HPDE6-E6E7 (cell line): ENCODE data around the gene NRL.
"Not testable (repeated sequence)": the region's sequence is repeated elsewhere in the genome, so short reads cannot be mapped to it uniquely, and the experiment has no call there.

Experiments
- DNase-seq: peaks from one replicate; pipeline ENCODE4 v3.0.0; 2011; ENCODE audit warnings: missing footprints; ENCODE audit errors: extremely low spot score

NRL gene

DNA sequence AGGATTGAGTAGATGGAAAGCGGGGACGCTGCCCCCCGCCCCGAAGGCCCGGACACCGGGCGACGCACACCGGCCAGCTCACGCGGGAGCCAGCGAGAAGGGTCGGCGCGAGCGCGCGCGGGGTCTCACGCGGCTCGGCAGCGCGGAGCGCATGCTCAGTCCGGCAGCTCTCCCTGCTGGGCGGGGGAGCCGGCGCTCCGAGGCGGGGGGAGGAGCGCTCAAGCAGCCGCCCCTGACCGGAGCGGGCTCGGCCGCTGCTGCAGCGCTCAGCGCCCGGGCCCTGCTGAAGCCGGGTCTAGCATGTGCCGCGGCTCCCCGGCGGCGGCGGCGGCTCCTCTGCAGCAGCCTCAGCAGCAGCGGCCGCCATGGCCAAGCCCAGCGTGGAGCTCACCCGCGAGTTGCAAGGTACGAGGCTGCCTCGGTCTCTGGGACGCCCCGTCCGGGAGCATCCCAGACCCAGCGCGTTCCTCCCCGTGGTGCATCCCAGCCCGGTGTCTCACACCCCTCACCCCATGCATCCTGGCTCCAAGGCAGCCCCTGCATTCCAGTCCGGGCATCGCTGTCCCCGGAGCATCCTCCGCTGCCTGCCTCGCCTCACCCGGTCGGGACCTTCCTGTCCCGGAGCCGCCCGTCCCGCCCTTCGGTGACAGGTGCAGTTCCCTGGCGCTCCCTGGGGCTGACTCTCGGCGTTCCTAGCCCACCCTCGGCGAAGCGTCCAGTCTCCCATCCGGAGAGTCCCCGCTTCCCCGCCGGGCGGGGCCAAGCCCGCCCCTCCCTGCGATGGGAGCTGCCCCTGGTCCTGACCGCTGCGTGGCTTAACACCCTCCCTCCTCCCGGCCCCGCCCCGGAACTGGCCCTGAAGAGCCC, 62.7 kb downstream of the NRL start, which contains the start of gene CARMIL3:
Gene CARMIL3 (plus strand): TSS at position 221 of the 867 bp plus-strand sequence. CDS start 145 bp downstream, at position 366.
- DNase-seq: peak; percentile 66

DNA sequence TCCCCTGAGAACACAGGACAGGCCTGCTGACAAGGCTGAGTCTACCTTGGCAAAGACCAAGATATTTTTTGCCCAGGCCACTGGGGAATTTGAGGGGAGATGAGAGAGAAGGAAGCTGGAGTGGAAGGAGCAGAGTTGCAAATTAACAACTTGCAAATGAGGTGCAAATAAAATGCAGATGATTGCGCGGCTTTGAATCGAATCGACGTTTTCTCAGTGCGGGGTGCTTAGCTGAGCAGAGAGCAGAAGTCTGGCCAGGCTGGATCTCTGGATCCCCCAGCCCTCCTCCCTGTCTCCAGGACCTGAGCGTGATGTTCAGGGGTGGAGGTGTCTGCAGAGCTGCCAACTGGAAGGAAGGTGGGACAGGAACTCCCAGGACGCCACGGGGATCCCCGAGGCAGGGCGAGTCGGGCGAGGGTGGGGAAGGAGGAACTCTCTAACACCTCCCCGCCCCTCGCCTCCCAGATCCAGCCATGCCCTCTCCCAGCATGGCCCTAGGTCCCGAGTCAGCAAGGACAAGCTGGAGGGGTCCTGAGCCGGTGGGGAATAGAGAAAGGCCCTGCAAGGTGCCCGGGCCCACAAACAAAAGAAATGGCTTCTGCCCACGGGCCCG, 63.5 kb downstream of the NRL start:
- no peak for DNase-seq

DNA sequence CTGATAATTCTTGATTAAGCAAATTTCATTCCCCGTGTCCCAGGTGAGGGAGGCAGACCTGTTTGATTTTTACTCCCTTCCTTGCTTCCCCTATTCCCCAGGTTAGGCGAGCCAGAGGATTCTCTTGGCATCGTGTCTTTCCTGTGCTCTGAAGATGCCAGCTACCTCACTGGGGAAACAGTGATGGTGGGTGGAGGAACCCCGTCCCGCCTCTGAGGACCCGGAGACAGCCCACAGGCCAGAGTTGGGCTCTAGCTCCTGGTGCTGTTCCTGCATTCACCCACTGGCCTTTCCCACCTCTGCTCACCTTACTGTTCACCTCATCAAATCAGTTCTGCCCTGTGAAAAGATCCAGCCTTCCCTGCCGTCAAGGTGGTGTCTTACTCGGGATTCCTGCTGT, 64.0 kb downstream of the NRL start:
- not testable (repeated sequence) for DNase-seq

DNA sequence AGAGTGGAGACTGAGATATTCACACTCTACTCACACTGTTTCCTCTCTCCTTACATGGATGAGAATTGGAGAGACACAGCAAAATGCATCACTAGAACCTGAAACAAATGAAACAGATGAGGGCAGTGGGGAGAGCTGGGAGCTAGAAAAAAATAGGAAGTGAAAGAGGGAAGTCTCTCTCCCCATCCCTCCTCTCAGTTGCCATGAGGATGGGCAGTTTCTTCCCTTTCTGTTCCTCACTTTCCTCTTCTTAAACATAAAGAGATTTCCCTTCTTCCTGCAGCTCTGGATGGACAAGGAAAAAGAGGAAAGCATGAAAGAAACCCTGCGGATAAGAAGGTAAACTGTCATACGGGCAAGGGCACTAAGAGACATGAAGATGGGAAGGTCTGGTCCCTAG, 65.7 kb downstream of the NRL start:
- DNase-seq: not testable (repeated sequence)

DNA sequence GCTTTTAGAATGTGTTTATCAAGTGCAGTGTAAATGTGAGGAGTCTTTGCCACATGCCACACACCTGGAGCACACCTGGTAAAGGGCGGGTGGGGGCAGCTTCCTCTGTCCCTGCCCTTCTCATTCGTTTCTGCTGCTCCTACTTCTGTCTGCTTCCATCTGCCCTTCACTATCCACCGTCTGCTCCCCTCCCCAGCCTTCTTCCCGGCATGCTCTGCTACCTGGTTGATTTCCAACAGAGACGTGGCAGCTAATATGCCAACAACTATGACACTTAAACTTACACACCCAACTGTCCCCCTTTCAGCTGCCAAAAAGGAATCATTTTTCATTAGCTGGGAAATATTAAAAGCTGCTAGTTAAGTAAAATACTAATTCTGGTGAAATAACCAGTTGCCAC, 72.0 kb downstream of the NRL start:
- no peak for DNase-seq

DNA sequence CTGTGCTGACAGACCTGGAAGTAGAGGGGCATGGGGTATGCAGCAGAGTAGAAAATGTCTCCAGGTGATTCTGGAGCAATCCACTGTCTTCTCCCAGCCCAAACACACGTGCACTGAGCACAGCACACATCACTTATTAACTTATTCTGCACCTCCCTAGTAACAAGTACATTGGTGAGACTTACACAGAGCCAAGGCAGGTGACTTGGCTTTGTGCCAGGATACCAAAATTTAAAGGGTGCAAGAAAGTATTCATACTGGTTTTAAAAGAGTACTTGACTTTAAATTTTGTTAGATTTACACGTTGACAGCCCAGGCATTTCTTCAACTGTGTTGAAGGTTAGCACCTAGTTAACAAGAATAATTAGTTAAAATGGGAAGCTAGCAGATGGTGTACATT, 74.1 kb downstream of the NRL start:
- DNase-seq: no peak

DNA sequence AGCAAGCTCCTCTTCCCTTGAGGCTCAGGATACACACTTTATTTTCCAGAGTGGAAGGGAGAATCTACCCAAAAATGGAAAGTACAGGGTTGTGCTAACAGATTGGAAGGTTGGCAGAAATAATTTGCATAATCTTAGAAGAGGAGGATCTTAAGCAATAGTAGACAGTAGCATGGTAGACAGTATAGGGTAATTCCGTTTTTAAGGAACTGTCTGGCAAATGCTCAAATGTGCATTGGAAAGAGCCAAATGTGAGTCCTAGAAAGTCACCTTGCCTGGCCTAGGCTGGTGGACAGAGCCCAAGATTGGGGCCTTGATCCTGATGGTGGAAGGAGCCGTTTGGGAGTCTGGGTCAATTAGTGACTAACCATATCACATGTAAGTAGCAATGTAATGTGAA, 76.1 kb downstream of the NRL start:
- DNase-seq: no peak

DNA sequence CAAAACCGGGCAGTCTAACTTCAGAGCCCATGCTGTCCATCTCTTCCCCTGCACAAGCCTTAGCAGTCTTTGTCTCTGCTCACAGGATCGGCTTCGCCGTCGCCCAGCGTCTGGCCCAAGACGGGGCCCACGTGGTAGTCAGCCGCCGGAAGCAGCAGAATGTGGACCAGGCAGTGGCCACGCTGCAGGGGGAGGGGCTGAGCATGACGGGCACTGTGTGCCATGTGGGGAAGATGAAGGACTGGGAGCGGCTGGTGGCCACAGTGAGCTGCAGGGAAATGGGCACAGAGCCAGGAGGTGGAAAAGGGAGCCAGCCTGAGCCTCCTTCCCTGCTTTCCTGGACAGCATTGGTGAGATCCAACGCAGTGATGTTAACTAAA, 77.1 kb downstream of the NRL start:
- DNase-seq: no peak

DNA sequence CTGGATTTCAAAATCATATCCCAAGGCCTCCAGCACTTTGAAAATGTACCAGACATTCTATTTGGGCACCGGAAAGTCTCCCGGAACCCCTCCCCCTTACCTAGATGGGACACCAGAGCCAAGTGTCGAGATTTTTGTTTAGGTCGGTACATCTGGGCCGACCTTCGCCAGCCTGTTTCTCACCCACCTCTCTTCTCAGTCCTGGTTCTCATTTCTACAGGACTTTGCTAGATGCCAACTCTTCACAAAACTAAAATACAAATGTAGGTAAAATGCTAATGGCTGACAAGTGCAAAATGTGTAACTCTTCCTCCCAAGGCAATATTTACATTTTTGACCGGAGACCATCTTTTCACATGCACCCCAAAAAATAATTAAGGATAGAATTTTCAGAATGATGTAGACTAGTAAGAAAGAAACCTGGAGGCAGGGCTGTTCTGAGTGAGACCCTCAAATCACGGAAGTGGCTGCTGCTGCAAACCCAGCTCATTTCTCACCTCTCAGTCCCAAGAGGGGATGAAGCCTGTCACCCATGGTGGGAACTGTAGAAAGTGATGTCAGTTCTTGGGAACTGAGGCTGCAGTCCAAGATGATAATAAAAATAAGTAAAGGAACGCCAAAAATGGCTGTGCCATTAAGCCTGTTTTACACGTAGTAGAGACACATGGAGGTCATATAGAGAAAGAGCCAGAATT, 77.6 kb downstream of the NRL start:
- DNase-seq: not testable (repeated sequence)

DNA sequence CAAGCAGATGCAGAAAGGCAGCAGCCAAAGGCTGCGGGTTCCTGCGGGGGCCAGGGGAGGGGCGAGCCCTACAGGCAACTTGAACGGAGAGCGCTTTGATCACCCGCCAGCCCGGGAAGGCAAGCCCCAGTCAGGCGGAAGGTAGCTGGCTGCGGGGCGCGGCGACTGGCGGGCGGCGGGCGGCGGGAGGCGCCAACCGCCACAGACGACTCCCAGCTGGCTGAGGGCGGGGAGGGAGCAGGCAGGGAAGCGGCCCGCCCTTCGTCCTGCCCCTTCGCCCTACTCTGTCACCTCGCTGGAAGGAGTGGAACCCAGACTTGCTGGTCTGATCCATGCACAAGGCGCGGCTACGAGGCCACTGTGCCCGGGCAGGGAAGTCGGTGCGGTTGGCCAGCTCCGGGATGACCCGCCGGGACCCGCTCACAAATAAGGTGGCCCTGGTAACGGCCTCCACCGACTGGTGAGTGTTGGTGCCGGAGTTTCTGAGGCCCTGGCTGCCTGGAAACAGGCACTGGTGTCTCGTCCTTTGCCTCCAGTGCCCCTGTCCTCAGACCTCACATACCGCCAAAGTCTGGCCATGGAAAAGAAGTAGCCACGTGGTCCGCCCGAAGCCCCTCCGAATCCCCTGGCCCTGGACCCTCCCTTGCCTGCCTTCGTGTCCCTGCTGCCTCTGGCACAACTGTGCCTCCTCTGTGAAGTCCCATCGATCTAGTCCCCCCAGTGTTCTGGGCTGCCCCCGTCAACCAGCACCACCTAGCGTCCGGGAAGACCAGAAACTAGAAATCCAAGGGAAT, 78.4 kb downstream of the NRL start:
- DNase-seq: no peak

DNA sequence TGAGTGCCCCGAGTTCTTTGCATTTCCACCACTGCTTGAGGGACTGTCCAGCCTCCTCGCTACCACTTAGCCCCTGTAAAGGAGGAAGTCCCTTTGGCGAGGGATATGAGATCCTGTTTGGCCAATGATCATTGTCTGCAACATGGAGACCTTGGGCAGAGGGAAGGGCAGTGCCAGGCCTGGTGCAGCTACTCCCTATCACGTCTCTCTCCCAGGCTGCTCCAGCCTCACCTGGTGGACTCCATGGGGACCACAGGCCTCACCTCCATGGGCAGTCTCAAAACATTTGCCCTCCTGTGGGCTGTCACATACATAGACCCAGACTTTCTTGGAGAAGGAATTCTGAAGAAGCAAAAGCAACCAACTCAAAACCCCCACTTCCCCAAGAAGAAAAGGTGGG, 79.0 kb downstream of the NRL start:
- DNase-seq: not testable (repeated sequence)

DNA sequence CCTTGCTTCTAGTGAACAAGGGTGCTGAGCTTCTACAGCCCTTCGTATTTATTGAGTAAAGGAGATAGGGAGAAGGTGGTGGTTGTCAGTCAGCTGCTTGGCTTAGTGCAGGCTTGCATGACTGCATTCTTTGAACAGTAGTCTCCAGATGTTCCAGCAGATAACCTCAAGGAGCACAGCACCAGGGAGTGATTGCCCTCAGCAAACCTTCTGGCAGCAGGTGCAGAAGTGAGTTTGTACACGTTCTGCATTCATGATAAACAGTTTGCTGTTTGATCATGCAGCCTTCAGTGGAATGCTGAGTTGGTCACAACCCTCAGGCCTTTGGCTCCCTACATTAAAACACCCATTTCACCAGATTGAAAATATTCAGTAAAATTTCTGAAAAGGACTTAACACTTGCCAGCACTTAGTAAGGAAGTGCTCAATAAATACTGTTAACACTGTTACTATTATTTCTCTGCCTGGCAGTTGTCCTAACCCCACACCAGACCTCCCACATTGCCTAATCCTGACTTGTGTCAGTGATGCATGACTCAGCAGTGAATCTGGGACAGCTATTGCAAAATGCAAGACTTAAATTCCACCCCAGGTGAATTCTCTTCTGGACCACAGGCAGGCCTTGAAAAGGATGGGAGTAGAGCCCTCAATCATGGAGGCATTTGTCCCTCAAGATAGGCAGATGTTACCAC, 81.9 kb downstream of the NRL start:
- no peak for DNase-seq

DNA sequence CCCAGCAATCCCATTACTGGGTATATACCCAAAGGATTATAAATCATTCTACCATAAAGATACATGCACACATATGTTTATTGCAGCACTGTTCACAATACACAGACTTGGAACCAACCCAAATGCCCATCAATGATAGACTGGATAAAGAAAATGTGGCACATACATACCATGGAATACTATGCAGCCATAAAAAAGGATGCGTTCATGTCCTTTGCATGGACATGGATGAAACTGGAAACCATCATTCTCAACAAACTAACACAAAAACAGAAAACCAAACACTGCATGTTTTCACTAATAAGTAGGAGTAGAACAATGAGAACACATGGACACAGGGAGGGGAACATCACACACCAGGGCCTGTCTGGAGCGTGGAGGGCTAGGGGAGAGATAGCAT, 83.4 kb downstream of the NRL start:
- DNase-seq: not testable (repeated sequence)

DNA sequence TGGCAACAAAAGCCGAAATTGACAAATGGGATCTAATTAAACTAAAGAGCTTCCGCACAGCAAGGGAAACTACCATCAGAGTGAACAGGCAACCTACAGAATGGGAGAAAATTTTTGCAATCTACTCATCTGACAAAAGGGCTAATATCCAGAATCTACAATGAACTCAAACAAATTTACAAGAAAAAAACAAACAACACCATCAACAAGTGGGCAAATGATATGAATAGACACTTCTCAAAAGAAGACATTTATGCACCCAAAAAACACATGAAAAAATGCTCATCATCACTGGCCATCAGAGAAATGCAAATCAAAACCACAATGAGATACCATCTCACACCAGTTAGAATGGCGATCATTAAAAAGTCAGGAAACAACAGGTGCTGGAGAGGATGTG, 85.1 kb downstream of the NRL start:
- DNase-seq: not testable (repeated sequence)
